KOPT-K1 (cell line): ENCODE data around the gene CREB3L2.
"Not testable (repeated sequence)": the region's sequence is repeated elsewhere in the genome, so short reads cannot be mapped to it uniquely, and the experiment has no call there.

Experiments used
- H3K27ac ChIP-seq: fragments of 200-600 bp; sonication (generic); 2 replicates; pipeline ENCODE4 v1.5.1; 2016; ENCODE audit warnings: antibody characterized with exemption, mild to moderate bottlenecking, low read depth, low read length; ENCODE audit not compliant: poor library complexity, severe bottlenecking
- H3K36me3 ChIP-seq: fragments of 200-600 bp; sonication (generic); 2 replicates; pipeline ENCODE4 v1.5.1; 2017; ENCODE audit warnings: antibody characterized with exemption, mild to moderate bottlenecking, low read length, moderate library complexity; ENCODE audit not compliant: insufficient read depth
- H3K9me3 ChIP-seq: fragments of 200-600 bp; sonication (generic); 2 replicates; pipeline ENCODE4 v1.5.1; 2017; ENCODE audit warnings: antibody characterized with exemption, low read length, mild to moderate bottlenecking; ENCODE audit not compliant: insufficient read depth, poor library complexity, severe bottlenecking

CREB3L2 gene

GRCh38 chr7:137986252-137987017, 15.5 kb downstream of the CREB3L2 start:
- Histone ChIP-seq H3K9me3 (peaks cover 22% of the 10 kb centered on the region), H3K36me3 (no peaks in the 10 kb centered on the region; the same call in 1 of the 2 replicates), H3K27ac (no peak overlapping the region)

- H3K27ac ChIP-seq: no peak overlapping the region
- peaks cover 22% of the 10 kb centered on the region for H3K9me3 ChIP-seq
- no peaks in the 10 kb centered on the region; the same call in 1 of the 2 replicates for H3K36me3 ChIP-seq
Measured at GRCh38 chr7:137985897-137986251, 16.0 kb downstream of the CREB3L2 start.

- Histone ChIP-seq H3K9me3 (peaks cover 22% of the 10 kb centered on the region), H3K36me3 (no peaks in the 10 kb centered on the region; the same call in 1 of the 2 replicates), H3K27ac (no peak overlapping the region)
Measured at GRCh38 chr7:137985253-137985896, 16.5 kb downstream of the CREB3L2 start.

GRCh38 chr7:137984181-137985041, 17.5 kb downstream of the CREB3L2 start:
- peaks cover 22% of the 10 kb centered on the region for H3K9me3 ChIP-seq
- H3K36me3 ChIP-seq: no peaks in the 10 kb centered on the region; the same call in 1 of the 2 replicates
- no peak overlapping the region for H3K27ac ChIP-seq

- no peak overlapping the region for H3K27ac ChIP-seq
Measured at GRCh38 chr7:137983323-137984008, 18.4 kb downstream of the CREB3L2 start.

GRCh38 chr7:137982394-137982793, 19.5 kb downstream of the CREB3L2 start:
- not testable (repeated sequence) for H3K27ac ChIP-seq, H3K36me3 ChIP-seq
- peaks cover 22% of the 10 kb centered on the region for H3K9me3 ChIP-seq

More at GRCh38 chr7:137983323-137984008, 18.4 kb downstream of the CREB3L2 start:
- H3K9me3 ChIP-seq: peaks cover 22% of the 10 kb centered on the region
- H3K36me3 ChIP-seq: no peaks in the 10 kb centered on the region; the same call in 1 of the 2 replicates

GRCh38 chr7:137981668-137982067, 20.2 kb downstream of the CREB3L2 start:
- peaks cover 22% of the 10 kb centered on the region for H3K9me3 ChIP-seq
- H3K27ac ChIP-seq: no peak overlapping the region
- H3K36me3 ChIP-seq: no peaks in the 10 kb centered on the region; the same call in 1 of the 2 replicates

- Histone ChIP-seq H3K27ac (no peak overlapping the region), H3K36me3 (no peaks in the 10 kb centered on the region; the same call in 1 of the 2 replicates), H3K9me3 (peaks cover 22% of the 10 kb centered on the region)
Measured at GRCh38 chr7:137981175-137981574, 20.7 kb downstream of the CREB3L2 start.

- H3K27ac ChIP-seq: no peak overlapping the region
Measured at GRCh38 chr7:137980308-137980707, 21.6 kb downstream of the CREB3L2 start.

GRCh38 chr7:137978464-137979237, 23.2 kb downstream of the CREB3L2 start:
- H3K9me3 ChIP-seq: peaks cover 20% of the 10 kb centered on the region
- no peaks in the 10 kb centered on the region; the same call in 1 of the 2 replicates for H3K36me3 ChIP-seq
- H3K27ac ChIP-seq: no peak overlapping the region

More at GRCh38 chr7:137980308-137980707, 21.6 kb downstream of the CREB3L2 start:
- Histone ChIP-seq H3K36me3 (no peaks in the 10 kb centered on the region; the same call in 1 of the 2 replicates), H3K9me3 (peaks cover 22% of the 10 kb centered on the region)

- H3K27ac ChIP-seq: no peak overlapping the region
- peaks cover 5% of the 10 kb centered on the region for H3K9me3 ChIP-seq
- H3K36me3 ChIP-seq: no peaks in the 10 kb centered on the region; the same call in 1 of the 2 replicates
Measured at GRCh38 chr7:137977173-137977572, 24.7 kb downstream of the CREB3L2 start.

GRCh38 chr7:137976696-137977095, 25.2 kb downstream of the CREB3L2 start:
- Histone ChIP-seq H3K27ac (no peak overlapping the region), H3K9me3 (peaks cover under 1% of the 10 kb centered on the region), H3K36me3 (no peaks in the 10 kb centered on the region)

GRCh38 chr7:137976232-137976631, 25.7 kb downstream of the CREB3L2 start:
- Histone ChIP-seq H3K9me3 (no peaks in the 10 kb centered on the region), H3K36me3 (no peaks in the 10 kb centered on the region), H3K27ac (no peak overlapping the region)

GRCh38 chr7:137975768-137976167, 26.1 kb downstream of the CREB3L2 start:
- no peak overlapping the region for H3K27ac ChIP-seq
- H3K9me3 ChIP-seq: no peaks in the 10 kb centered on the region
- H3K36me3 ChIP-seq: no peaks in the 10 kb centered on the region
